GM18508 (cell line): ENCODE data around the gene COL27A1.

Source experiments
- ATAC-seq: cut with Tn5 transposase; IDR thresholded peaks from one replicate; pipeline ENCODE4 v1.9.1; 2021; ENCODE audit warnings: moderate number of reproducible peaks; ENCODE audit not compliant: insufficient read depth, unreplicated experiment

The COL27A1 gene

DNA sequence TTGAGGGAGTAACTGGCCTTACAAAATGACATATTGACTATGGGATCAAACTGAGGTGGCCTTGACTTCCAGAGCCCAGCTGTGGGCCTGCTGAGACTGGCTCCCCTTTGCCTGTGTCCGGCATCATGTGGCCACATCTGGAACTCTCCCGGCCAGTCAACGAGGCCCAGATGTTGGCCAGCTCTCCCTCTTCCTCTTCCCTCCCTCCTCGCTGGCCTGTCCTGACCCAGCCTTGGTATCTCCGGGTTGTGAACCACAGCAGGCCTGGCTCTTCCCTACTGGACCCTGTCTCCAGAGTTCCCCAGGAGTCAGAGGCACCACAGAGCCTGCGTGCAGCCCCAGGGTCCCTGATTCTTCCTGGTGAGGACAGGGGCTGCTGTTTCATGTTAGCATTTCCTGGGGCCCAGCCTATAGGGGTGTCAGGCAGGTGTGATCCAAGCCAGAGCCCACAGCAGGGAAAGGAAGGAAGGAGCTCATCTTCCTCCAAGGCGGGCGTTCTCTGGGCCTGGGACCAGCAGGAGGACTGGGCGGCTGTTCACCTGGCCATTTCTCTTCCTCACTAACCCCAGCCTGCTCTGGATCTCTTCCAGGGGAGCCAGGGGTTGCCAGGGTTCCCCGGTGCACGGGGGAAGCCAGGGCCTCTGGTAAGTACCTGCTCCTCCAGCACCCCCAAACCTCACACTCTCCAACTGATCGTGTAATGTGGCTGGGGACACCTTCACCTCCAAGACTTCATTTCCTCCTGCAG lies 81.2 kb downstream of the COL27A1 start:
- no peak for ATAC-seq

DNA sequence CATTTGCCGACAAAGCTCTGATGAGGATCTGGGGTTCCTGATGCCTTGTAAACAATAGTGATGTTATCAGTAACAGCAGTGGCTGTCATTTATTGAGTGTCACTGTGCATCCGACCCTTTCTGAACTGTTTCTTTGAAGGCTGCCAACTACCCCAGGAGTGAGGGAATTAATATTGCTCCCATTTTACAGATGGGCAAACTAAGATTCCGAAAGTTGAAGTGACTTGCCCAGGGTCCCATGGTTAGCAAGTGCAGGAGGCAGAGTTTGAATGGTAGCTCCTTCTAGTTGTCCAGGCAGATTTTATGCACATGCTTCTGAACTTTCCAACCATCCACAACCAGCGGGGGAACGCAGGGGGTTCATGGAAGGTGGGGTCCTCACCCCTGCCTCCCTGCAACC lies 81.9 kb downstream of the COL27A1 start:
- no peak for ATAC-seq

DNA sequence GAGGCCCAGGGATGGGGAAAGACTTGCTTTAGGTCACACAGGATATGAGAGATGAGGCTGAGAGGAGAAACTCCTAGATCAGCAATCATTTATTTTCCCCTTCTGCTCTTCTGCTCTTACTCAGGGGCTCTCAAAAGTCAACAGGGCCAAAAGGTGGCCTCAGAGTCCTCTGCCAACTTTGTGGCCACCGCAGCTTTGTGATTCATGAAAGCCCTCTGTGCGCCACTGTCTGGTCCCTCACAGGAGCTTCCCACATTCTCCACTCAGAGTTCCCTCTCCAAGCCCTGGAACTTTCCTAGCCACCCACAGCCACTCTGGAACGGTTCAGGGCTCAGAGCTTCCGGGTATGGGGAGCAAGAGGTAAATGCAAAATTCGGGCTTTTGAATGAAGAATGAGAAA lies 82.4 kb downstream of the COL27A1 start:
- ATAC-seq: no peak

DNA sequence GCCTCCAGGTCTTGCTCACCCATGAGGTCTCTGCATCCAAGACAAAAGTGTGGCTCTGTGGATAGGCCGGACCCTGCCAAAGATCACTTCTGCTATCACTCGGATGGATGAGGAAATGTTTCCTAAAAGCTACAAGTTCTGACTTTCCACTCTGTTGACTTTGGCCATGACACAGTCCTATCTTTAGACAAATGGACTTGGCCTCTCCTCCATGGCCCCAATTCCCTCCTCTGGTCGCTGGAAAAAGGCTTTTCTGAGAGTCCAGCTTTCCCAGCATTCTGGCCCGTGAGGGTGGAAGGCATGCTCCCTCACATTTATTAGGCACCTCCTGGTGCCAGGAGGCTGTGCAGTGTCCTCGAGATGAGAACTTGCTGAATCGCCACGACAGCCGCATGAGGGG lies 83.1 kb downstream of the COL27A1 start:
- no peak for ATAC-seq

DNA sequence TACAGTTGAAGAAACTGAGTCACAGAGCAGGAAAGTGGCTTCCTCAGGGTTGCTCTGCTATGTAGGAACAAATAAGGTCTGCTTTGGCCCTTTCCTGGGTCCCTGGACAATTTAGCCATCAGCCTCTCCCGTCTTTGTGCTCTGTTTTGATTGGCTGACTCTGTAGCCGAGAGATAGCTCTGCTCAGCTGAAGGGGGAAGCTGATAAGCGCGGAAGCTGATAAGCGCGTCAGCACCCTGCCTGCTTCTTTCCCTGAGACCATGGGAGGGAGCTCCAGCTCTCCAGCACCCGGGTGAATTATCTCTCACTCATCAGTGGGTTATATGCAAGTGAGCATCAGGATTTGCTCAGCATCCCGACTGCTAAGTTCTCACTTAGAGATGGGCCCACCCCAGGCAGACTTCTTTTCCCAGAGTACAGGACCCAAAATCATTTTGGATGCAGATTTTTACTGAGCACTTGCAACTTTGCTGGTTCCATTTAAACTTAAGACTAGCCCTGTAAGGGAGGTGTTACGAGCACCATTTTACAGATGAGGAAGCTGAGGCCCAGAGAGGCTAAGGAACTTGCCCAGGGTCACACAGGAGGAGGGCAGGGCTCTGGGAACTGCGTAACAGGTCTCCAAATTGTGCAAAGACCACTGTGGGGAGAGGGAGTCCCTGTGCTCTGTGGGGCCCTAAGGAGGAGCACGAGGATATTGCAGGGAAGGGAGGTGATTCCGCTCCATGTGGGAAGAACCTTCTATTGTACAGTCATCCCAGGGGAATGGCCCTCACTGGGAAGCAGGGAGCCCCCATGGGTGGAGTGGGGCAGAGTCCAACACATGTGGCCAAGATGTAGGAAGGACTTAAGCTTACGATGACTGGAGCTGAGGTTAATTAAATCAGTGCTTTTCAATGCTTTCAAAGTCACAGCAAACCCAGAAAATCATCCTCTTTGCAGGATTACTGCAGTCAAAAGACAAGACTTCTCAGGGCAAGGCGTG lies 83.8 kb downstream of the COL27A1 start:
- no peak for ATAC-seq

DNA sequence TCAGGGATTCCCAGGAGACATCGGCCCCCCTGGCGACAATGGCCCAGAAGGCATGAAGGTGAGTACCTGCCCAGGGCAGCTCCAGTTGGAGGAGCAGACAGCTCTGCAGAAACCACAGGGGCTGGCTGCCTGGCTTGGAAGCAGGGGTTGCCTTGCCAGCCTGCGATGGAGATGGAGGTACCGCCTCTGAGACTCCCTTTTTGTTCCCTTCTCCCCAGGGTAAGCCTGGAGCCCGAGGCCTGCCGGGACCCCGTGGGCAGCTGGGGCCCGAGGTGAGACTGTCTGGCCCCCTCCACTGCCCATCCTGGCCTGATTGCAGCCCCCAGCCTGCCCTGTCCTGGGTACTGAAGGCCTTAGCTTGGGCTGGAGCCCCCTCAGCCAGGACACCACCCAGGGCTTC lies 84.9 kb downstream of the COL27A1 start:
- no peak for ATAC-seq

DNA sequence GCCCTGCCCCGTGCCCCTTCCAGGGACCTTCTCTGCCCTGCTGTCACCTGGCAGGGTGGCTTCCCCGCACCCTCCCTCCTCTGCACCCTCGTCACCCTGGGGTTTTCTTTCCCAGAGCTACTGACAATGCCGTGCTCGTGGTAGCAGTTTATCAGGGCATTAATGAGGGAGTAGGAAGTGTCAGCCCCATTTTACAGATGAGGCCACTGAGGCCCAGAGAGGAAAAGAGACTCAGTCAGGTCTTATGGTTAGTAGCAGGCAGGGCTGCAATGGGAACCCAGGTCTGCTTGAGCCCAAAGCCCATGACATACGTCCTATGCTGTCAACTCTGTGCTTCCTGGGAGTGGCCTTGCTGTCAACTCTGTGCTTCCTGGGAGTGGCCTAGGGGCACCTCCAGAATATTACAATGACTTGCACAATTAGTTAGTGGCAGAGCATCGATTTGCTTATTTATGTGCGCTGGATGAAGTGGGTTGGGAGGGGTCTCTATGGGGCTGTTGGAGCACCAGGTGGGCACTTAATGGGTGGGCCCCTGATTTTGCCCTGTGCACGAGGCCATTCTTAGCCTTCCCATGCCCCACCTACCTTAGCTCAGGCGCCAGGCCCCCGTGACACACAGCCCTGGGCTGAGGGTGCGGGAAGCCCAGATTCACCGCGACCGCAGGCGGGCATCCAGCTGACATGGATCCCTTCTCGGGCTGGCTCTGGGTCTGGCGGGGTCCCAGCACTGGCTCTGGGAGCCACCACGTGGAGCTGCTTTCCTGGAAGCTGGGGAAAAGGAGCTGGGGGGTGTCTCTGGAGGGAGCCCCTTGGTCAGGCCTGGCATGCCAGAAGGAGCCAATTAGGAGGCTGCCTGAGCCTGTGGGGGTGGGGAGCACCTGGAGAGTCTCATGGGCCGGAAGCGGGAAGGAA lies 85.6 kb downstream of the COL27A1 start:
- ATAC-seq: no peak

DNA sequence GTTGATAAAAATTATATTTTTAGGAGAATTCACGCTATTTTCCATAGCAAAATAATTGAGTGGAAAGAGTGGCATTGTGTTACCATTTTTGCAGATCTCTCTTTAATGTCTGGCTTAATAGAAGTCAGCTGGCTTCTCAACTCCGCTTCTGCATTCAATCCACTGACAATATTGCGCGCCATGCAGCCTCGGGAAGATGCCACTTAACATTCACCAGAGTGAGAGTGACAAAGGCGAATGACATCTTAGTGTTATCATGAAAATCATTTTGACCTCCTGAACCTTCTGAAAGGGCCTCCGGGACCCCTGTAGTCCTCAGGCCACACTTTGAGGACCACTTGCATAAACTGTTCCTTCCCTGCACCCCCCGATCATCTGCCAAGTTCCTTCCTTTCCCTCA lies 87.5 kb downstream of the COL27A1 start:
- no peak for ATAC-seq

DNA sequence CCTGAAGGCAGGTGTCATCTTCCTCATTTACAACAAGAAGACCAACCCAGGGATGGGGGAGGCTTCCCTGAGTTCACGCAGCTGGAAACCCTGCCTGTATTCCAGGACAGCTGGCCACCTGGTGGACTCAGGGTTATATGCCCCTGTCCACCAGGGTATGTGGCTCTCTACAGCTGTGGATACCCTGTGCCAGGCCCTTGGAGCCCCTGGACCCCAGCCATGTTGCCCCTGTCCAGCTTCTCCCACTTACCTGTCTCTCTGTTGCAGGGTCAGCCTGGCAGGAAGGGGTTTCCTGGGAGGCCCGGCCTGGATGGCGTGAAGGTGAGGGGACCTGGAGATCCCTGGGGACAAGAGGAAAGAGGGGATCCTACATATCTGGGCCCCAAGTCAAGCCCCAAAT lies 87.9 kb downstream of the COL27A1 start:
- ATAC-seq: no peak

DNA sequence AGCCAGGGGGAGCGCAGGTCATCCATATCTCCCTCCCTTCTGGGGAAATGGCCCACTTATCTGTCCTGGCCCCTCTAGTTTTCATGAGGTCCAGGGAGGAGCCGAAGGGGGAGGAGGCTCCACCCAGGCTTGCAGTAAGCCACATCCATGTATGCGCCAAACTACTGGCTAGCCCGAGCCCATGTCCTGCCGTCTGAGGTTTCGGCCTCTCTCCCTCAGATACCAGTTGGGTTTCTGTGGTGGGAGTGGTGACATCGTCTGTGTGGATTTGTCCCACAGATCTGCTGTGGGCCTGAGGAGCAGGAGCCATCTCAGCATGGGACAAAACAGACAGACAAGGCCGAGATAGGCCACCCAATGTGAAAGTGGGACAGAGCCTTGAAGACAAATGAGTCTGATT lies 89.2 kb downstream of the COL27A1 start:
- no peak for ATAC-seq

DNA sequence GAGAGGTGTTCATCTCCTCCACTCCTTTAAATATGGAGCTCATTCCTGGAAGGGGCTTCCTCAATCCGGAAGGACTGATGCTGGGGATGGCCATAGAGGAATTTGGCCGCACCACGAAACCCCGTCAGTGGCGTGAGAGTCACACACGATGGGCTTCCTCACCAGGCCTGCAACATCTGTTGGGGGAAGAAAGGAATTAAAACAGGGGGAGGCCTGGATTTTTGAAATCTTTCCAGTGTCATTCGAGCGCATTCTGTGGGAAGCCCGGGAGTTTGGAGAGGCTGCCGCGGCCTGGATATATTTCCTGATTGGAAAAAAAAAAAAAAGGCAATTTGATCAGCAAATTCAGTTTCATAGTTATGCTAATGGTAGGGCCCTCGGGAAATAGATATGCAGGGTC lies 91.2 kb downstream of the COL27A1 start:
- ATAC-seq: no peak

DNA sequence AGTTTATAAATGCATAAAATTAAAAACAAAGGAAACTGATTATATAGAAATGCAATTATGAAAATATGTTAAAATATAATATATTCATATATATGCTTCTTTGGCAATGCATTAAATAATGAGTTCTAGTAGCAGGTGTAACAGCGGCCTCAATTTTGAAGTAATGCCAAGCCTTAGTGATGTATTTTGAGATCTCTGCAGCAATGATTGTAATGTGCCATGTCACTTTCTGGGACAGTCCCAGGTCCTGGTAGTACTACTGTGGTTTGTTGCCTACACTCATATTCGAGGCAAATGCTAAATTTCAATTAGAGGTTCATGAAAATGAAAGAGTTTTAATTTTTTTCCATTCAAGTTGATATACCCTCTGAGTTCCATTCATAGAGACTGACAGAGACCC lies 91.7 kb downstream of the COL27A1 start:
- no peak for ATAC-seq

DNA sequence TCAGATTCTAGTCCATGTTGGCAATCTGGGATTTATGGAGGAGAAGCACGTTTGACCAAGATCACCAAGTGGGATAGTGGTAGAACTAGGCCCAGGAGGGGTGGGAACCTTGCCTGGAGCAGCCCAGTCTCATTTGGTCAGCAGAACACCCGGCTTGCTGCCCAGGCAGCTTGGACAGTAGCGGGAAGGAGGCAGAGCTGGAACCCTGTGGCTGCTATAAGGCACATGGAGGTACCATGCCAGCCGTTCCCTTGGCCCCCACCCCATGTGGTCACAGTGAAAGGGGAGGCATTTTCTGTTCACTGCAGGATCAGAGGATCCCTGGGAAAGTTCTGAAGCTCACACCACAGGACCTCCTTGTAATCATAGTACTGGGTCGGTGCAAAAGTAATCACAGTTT lies 92.2 kb downstream of the COL27A1 start:
- ATAC-seq: no peak

DNA sequence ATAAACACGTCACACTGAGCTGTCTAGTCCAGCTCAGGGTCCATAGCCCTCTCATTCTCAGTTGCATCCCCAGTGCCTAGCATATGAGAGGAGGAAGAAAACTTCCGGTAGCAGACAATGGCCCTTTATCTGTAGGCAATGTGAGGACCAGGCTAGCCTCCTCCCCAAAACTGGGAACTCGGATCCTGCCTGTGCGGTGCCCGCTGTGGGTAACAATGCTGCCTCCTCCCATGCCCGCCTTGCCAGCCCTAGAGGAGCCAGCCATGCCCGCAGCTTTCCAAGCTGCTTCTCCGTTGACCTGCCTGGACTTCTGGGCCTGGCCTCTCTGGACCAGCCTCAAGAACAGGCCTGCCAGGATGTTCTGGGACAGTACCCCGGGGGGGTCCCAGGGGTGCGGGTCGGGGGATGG lies 93.0 kb downstream of the COL27A1 start:
- no peak for ATAC-seq

DNA sequence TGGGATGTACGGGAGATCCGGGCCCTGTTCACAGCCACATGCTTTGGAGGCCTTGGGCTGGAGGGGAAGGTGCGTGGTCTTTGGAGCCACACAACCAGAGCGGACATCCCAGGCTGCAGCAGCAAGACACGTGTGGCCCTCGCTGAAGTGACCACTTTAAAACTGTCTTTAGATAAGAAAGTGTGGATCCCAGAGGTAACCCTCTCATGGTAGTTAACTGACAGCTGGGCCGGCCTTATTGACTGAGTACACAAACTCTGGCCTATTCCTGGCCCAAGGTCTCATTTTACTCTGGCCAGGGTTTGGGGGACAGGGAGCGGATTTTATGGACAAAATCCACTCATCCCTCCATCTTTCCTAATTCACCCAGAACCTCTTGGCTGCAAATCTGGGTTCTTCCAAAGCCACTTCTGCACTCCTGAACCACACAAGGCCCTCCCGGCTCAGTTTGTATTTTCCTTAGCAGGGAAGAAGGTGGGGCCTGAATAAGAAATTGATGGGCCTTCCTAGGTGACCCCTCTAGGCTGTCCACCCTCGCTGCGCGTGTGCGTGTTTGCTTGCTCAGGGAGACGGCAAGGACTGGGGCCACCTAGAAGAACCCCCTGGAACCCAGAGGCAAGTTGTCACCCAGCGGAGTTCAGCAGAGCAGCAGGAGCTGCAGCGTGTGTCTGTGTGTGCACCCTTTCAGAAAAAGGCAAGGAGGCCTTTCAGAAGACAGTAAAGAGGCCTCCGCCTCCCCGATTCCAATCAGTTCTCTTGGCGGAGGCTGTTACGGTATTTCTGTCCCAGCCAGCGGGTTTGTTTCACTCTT lies 94.3 kb downstream of the COL27A1 start:
- ATAC-seq: no peak

DNA sequence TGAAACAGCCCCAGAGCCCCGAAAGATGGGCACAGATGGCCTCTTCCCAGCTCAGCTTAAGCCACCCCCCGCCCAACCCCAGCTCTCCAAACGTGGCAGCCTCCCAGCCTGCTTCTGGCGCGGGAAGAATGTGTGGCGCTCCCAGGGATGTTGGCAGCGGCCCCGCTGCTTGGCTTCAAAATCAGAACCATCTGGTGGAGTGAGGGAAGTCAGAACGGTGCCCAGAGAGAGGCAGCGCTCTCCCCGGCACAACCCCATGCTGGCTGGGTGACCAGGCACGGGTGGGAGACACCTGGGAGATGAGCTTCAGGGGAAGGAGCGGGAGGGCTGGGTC lies 94.9 kb downstream of the COL27A1 start:
- ATAC-seq: no peak

DNA sequence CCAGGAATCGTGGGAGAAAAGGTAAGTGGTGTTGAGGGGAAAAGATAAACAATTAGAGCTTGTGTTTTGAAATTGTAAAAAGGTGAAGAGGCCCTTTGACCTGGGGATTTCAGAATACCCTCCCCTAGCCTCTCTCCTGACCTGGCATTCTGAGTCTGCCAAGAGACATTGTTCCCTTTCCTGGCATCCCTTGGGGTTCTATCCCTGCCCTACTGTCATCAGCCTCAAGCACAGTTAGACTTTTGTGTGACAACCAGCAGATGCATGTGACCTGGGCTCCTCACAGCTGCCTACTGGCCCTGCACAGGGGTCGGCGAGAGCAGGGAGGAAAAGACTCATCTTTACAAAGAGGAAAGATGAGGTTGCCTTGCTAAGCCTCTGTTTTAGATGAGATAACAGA lies 95.3 kb downstream of the COL27A1 start:
- no peak for ATAC-seq

DNA sequence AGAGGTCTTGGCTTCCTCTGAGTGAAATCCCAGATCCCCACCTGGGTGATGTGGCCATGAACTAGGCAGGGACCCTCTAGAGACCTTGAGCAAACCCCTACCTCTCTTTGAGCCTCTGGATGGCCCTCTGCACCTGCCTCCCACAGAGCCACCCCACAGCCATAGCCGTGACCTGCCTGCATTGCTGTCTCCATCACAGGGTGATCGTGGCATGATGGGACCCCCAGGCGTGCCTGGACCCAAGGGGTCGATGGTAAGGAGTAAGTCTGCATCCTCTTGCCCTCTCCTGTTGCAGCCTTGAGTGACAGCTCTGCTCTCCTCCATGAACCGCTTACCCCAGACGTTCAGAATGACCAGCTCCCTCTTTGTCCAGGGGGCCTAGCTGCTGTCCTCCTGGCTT lies 97.1 kb downstream of the COL27A1 start:
- no peak for ATAC-seq

DNA sequence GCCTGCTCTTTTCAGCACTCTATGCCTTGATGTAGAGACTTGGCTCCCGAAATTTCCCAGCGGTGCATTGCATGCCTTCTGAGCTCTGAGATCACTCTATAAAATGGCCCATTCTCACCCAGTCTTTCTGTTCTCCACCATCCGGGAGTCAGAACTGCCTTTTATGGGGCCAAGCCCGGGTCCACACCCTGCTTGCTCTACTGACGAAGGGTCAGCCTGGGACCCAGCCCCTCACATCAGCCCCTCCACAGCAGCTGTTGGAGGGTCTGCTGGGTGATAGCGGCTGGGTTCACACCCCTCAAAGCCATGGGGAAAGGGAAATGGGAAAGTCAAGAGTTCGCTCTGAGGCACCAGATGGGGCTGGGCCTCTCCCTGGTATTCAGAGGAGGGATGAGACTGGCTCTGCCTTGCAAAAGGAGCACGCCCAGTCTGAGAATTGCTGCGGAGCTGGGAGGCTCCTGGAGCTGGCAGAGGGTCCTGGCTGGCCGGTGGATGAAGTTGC lies 101.5 kb downstream of the COL27A1 start:
- ATAC-seq: no peak

DNA sequence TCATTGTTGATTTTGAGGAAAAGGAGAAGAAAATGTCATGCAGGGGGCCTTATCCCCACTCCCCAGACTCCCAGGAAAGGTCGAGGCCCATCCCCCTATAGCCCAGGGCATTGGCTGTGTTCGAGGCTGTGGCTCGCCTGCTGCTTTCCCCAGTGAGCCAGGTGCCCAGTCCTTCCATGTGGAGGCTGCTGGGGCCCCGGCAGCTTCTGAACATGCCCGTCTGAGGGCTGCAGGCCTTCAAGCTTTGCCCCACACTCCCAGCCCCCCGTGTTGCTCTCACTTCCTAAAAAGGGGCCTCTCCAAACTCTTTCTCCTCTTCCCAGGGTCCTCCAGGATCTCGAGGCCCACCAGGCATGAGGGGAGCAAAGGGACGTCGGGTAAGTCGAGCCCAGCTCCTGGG lies 102.9 kb downstream of the COL27A1 start:
- no peak for ATAC-seq
